ENCODE data around the gene EGFR.
"Not testable (repeated sequence)": the region's sequence is repeated elsewhere in the genome, so short reads cannot be mapped to it uniquely, and the experiment has no call there.

EGFR gene

DNA sequence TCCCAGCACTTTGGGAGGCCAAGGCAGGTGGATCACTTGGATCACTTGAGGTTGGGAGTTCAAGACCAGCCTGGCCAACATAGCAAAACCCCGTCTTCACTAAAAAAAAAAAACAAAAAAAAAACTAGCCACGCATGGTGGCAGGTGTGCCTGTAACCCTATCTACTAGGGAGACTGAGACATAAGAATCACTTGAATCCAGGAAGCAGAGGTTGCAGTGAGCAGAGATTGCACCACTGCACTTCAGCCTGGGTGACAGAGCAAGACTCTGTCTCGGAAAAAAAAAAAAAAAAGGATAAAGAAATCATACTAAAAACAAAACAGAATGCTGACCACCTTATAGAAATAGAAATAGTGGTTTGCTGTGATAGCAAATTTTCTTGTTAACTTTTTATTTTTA, 16.6 kb downstream of the EGFR start:
- not testable (repeated sequence) for DNase-seq (ENCODE audit: low read depth in 2 of 2)

DNA sequence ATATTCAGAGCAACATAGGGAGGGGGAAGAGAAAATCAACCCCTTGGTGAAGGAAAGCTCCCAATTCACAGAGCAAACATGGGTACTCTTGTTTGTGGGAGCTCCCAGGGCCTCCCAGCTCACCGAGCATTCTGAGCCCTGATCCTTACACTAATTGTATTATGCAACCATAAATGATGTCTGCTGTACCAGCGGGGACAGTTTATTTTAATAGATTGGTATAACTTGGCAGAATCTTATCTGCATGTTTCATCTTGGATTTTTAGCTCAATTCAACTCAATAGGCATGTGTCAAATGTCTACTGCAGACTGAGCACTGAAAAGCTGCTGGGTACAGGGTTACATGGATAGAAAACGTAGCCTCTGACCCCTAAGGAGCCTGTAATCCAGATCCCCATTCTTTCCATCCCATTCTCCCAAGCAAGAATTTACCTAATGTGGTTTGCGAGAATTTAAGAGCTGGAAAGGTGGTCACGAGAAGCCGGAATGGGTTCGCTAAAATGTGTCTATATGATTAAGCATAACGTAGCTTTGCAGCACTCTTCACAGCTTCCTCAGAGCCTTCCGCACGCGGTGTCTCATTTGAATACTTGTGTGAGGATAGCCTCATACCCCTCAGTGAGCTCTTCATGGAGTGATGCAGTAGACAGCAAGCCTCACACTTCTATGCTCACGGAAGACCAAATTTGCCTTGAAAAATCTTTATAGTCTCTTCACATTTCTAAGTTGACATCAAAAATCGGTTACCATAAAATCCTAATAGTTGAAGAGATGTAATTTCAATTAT, 18.3 kb downstream of the EGFR start:
- no peak for DNase-seq (ENCODE audit: low read depth in 2 of 2)

DNA sequence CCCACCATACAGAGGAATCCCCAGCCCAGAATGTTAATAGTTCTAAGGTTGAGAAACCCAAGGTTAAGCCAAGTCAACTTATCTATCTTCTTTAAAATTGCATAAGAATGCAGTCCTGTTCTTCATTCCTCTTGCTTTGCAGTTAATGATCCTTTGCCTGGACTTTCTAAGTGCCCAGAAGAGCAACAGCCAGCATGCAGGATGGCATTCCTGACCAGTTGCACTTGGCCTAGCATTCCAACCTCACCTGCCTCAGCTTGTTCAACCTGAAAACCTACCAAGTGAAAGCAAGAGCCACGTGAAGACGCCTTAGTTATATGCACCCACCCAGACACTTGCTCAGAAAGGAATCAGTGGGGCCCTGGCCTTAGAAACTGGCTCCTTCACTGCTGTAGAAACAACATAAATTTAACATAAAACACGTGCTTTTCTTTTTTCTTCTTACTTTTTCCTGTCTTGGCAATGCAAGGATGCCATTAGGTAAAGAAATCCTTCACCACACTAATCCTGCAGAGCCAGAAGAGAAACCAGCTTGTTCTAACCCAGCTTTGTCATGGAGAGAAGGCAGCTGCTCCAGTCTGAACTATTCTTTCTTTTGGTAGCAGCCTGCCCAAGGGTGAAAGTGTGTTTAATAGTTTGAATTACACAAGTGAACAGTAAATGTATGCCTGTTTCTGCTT, 25.0 kb downstream of the EGFR start:
- no peak for DNase-seq (ENCODE audit: low read depth in 2 of 2)

DNA sequence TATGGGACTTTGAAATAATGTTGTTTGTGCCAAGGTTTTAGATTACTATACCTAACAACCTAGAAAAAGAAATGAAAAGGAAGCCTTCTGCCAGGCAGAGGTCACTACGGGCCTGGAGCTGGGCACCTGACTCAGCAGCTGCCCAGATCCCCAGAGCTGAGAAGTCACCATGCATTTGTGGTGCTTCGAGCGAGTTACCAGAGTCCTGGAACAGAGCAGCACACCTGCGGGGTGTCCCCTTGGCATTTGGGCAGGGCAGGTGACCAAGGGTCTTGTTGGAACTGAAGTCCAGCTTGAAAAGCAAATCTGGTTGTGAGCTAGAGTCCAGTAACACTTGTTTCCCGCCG, 25.5 kb downstream of the EGFR start:
- no peak for DNase-seq (ENCODE audit: low read depth in 2 of 2)

DNA sequence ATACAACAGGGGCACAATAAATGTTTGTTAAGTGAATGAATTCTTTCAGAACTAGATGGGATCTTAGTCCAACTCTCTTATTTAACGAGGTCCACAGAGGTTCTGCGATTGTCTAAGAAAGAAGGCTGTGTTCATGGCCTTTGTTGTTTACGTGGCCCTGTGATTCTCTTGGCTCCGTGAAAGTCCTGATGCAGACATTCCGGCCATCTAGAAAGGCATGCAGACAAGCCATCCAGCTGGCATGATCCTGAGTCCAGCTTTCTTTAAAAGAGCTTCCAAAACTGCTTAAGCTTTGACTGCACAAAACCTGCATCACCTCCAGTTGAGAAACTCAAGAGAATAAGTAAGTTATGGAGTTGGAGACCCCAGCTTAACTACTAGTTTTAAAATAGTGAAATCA, 26.0 kb downstream of the EGFR start:
- DNase-seq (ENCODE audit: low read depth in 2 of 2), result no peak

DNA sequence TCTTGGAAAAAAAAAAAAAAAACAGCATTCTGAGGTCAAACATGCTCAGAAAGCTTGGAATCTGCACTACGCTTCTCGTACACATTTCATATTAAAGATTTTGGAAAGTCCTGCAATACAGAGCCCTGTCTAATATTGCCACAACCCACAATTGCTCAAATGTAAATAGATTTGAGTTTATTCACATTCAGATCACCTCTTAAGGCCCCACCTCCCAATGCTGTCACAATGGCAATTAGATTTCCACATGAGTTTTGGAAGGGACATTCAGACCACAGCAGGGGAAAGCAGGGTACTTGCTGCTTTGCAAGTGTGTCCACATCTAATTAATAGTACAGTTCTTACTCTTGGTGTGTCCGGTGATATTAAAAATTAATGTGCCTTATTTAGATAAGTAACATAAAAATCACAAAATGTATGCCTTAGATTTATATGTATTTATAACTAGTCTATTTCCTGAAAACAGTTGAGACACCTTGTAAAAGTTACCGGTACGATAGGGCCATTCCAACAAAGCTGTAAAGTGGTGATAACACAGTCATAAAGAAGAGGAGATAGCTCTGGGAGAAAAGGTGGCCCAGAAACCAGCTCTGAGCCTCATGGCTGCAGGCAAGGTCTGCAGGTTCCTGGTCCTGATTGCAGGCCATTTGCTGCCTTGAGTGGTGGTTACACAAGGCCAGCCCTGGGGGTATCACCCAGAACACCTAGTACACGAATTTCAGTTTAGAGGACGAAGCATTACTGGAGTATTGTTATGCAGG, 27.9 kb downstream of the EGFR start:
- no peak for DNase-seq (ENCODE audit: low read depth in 2 of 2)

- no peak for DNase-seq (ENCODE audit: low read depth in 2 of 2)
Observed at GRCh38 chr7:55048221-55048859, 29.5 kb downstream of the EGFR start.

DNA sequence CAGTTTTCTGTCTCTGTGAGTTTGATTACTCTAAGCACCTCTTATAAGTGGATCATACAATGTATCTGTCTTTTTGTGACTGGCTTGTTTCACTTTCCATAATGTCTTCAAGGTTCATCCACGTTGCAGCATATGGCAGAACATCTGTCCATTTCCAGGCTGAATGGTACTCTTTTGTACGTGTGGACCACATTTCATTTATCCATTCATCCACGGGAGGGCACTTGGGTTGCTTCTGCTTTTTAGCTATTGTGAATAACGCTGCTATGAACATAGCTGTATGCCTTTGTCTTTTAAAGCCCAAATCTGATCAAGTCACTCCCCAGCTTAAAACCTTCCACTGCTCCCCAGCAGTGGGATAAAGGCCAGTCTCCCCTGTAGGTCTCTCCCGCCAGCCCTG, 31.5 kb downstream of the EGFR start:
- DNase-seq (ENCODE audit: low read depth in 2 of 2), result no peak

GRCh38 chr7:55052081-55052480, 33.3 kb downstream of the EGFR start:
- DNase-seq (ENCODE audit: low read depth in 2 of 2), result no peak

DNA sequence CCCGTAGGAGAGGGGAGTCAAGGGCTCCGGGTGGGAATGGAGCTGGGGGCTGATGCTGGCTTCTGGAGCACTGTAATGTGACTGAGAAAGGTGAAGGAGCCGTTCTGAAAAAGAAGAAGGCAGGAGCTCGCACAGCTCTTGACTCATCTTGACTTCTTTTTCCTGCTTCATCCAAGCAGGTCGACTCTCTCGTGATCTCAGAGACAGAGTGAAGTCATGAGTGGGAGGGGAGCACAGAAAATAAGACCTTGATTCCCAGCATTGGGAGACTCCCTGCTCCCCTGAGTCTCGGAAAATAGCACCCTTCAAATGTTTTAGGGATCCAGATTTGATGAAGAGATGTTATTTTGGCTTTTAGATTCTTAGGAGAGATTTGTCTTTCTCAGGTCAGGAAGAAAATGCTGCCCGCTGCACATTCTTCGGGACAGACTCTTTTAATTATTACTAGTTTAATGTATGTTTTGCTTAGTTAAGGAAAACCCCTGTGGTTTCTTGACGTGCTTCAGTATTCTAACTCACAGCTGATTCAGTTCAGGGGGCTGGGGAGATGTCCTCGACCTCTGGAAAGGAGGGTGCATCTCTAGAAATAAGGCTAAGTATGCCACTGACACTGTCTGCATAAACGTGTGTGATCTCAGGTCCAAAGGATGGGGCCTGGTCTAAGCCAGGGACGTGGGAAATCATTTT, 34.1 kb downstream of the EGFR start:
- DNase-seq (ENCODE audit: low read depth in 2 of 2), result no peak

- no peak for DNase-seq (ENCODE audit: low read depth in 2 of 2)
Observed at GRCh38 chr7:55053651-55054571, 35.1 kb downstream of the EGFR start.

GRCh38 chr7:55054758-55055157, 35.9 kb downstream of the EGFR start:
- no peak for DNase-seq (ENCODE audit: low read depth in 2 of 2)

- DNase-seq (ENCODE audit: low read depth in 2 of 2), result no peak
Observed at GRCh38 chr7:55055479-55055878, 36.7 kb downstream of the EGFR start.

DNA sequence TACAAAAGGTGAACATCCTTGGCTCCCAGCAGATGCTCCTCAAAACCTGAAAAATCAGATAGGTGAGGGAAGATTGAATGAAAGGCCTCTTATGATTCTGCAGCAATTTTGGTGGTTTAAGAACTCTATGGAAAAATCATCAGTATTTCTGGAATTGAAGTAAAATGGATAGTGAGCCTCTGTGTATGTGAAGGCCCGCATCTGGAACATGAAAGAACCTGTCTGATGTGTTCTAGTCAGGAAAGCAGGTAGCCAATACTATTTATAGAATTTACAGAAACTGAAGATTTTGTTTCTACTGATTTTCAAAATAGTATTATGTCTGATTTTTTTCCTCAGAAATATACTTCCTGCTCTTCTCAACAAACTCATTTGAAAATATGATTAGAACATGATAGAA, 37.3 kb downstream of the EGFR start:
- no peak for DNase-seq (ENCODE audit: low read depth in 2 of 2)

DNA sequence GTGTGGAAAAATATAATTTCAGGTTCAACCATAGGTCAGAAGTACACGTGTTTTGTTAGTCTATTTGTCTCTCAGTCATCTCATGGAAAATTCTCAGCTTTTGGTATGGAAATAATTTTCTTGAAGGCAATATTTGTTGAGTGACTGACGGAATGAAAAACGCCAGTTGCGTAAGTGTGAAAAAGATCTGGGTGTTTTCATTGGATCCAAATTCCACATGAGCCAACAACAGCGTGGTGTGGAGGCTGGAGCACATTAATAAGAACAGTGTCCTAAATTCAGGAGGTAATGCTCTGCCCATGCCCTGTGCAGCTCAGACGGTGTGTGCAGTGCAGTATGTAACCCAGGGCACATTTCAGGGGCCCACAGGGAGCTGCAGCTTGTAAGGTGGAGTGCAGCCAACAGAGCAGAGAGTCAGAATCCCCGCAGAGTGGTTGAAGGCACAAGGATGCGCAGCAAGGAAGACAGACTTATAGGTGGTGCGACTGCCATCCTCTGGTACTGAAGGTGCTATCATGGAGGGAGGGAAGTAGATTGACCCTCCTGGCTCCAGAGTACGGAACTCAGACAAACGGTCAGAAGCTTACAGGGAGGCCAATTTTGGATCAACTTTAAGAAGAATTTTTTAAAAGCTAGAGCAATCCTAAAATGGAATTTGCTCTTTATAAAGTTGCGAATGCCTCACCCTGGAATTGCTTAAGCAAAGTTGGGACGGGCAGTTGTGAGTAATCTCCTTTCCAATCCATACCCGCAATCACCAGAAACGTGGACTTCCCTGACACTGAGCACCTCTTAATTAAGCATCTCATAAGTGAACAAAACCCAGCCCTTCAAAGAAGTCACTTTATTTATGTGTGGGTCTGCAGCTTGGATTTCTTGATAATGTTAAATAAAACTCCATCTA, 38.0 kb downstream of the EGFR start:
- no peak for DNase-seq (ENCODE audit: low read depth in 2 of 2)

- DNase-seq (ENCODE audit: low read depth in 2 of 2), result no peak
Observed at GRCh38 chr7:55058314-55058713, 39.5 kb downstream of the EGFR start.

DNA sequence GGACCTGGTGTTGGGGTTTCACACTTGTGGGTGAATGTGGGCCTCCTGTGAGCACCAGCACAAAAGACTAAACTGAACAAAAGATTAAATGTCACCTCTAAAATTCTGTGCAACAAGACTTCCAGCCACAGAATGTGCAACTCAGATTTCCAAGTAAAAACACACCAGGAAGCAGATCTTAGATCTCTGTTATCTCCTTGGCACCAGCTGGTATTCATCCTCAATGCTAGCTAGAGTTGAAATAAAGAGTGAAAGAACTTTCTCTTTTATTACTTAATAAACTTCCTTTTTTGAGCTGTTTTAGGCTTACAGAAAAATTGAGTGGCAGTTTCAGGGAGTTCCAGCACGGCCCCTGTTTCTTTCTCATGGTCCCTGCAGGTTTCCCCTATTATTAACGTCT, 40.2 kb downstream of the EGFR start:
- DNase-seq (ENCODE audit: low read depth in 2 of 2), result no peak

DNA sequence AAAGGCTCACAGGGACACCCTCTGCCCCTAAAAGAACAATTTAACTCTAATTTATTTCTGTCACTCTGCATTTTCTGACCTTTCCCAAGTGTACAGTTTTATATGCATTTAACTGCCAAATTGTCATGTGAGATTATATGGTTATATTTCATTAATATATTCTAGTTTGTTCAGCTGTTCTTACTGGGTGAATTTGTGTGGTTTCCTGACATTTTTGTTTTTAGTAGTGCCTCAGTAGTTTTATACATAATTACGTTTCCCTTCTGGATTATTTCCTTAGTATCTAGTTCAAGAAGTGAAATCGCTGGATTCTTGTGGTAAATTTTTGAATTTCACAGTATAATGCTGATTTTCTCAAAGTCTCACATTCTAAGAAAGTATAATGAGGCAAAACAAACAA, 41.3 kb downstream of the EGFR start:
- DNase-seq (ENCODE audit: low read depth in 2 of 2), result no peak

GRCh38 chr7:55060636-55061022, 41.8 kb downstream of the EGFR start:
- no peak for DNase-seq (ENCODE audit: low read depth in 2 of 2)

Data from stimulated activated CD8-positive, alpha-beta memory T cell treated with anti-CD3 and anti-CD28 coated beads, Interleukin-15, amount 100 ng/mL, for 48 hours (primary cell).